OCI-LY3 (cell line): ENCODE results near the gene ABCB6.

Source experiments
- H2AFZ ChIP-seq: fragments of 200-600, 300-600 bp; shearing (Covaris generic); 2 replicates; pipeline ENCODE4 v1.6.0; 2014; ENCODE audit warnings: antibody characterized with exemption, low read depth, low read length
- H3K27ac ChIP-seq: fragments of 200-600, 300-600 bp; sonication (generic); 2 replicates; pipeline ENCODE4 v1.5.1; 2014; ENCODE audit warnings: mild to moderate bottlenecking, low read length, moderate library complexity, mixed read lengths
- H3K27me3 ChIP-seq: fragments of 200-600, 300-600 bp; sonication (generic); 2 replicates; pipeline ENCODE4 v1.6.1; 2014; ENCODE audit warnings: low read depth, low read length, mixed read lengths
- H3K36me3 ChIP-seq: fragments of 200-600, 300-600 bp; sonication (generic); replicated peaks from 2 replicates; pipeline ENCODE3; 2014; ENCODE audit warnings: low read depth, low read length, mixed read lengths
- H3K4me1 ChIP-seq: fragments of 300-600, 200-600 bp; sonication (generic); 2 replicates; pipeline ENCODE4 v1.6.1; 2014; ENCODE audit warnings: low read length, mixed read lengths
- H3K4me2 ChIP-seq: fragments of 200-600, 300-600 bp; sonication (generic); 2 replicates; pipeline ENCODE4 v1.6.1; 2014; ENCODE audit warnings: low read length, mixed read lengths
- H3K4me3 ChIP-seq: fragments of 300-600, 200-600 bp; sonication (generic); 2 replicates; pipeline ENCODE4 v1.5.1; 2014; ENCODE audit warnings: antibody characterized with exemption, mild to moderate bottlenecking, low read length, moderate library complexity
- H3K79me2 ChIP-seq: fragments of 300-600, 200-600 bp; shearing (Covaris generic); 2 replicates; pipeline ENCODE4 v1.6.1; 2014; ENCODE audit warnings: mild to moderate bottlenecking, low read length, mixed read lengths
- H3K9ac ChIP-seq: fragments of 300-600, 200-600 bp; shearing (Covaris generic); 2 replicates; pipeline ENCODE4 v1.6.0; 2014; ENCODE audit warnings: mild to moderate bottlenecking, low read length, moderate library complexity
- H3K9me3 ChIP-seq: fragments of 200-600, 300-600 bp; shearing (Covaris generic); 2 replicates; pipeline ENCODE4 v1.6.1; 2014; ENCODE audit warnings: low read length, mixed read lengths; ENCODE audit not compliant: insufficient read depth
- H4K20me1 ChIP-seq: fragments of 200-600, 300-600 bp; sonication (generic); 2 replicates; pipeline ENCODE4 v1.6.1; 2016; ENCODE audit warnings: low read length, mixed read lengths; ENCODE audit not compliant: insufficient read depth
- EZH2phosphoT487 ChIP-seq: fragments of 200-600 bp; shearing (Covaris generic); IDR thresholded peaks from 2 replicates; pipeline ENCODE4 v1.6.1; 2018; ENCODE audit warnings: antibody characterized with exemption, mixed run types, low read depth
- TF ChIP-seq, protein P1 (sequence below): fragments of 200-600, 300-600 bp; sonication (generic); IDR thresholded peaks from 2 replicates; pipeline ENCODE4 v1.5.1; 2014; ENCODE audit warnings: antibody characterized with exemption, low read length, low read depth

The ABCB6 gene

DNA sequence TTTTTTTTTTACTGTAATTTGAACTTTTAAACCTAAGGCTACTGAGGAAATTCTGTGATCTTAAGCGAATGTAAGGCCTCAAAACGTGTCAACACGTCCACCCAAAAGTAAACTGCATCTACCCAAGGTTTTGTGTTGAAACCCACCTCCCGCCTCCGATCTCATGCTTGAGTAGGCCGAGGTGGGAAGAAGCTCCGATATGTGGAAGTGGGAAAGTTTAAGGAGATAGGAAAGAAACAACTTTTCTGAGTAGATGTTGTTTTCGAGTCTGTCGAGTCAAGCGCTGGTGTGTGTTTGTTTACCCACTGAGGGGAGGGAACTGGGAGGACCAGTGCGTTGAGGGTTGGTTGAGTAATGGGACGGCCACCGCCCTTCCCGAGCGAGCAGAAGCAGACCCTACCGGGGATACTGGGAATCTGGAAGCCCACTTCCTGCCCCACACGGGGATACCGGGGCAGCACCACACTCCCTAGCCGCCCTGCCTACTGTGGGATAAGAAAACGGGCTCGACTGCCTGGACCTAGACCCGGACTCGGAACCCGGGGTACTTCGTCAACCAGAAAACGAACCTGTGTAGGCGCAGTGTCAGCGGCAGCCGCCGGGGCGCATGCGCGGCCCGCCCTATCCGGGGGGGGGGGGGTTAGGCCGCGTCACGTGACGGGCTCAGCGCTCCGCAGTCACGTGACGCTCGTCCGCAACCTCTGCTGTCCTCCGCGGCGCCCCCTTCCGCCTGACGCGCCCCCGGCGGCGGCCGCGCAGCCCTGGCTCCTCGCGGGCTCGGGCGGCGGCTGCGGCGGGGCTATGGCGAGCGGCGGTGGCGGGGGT lies 41.0 kb downstream of the ABCB6 start, which contains the start of gene RETREG2:
Gene RETREG2 (plus strand): TSS at position 724 of the 825 bp plus-strand sequence. CDS start 78 bp downstream, at position 802.
- Histone ChIP-seq H3K36me3 (peaks cover 8% of the 10 kb centered on the region), H3K27me3 (no peaks in the 10 kb centered on the region), H3K9me3 (no peaks in the 10 kb centered on the region), H2AFZ (peak within 1 kb of the TSS; percentile 36; the same call in 1 of the 2 replicates), H3K27ac (peak within 1 kb of the TSS; percentile 98), H3K4me1 (peaks cover 13% of the 10 kb centered on the region), H3K79me2 (peaks cover 8% of the 10 kb centered on the region), H3K9ac (peak within 1 kb of the TSS; percentile 99), H3K4me2 (peak within 1 kb of the TSS; percentile 99), H3K4me3 (peak within 1 kb of the TSS; percentile 97), H4K20me1 (no peaks in the 10 kb centered on the region)
- TF ChIP-seq EZH2phosphoT487, result no peak
- TF ChIP-seq, protein P1, sequence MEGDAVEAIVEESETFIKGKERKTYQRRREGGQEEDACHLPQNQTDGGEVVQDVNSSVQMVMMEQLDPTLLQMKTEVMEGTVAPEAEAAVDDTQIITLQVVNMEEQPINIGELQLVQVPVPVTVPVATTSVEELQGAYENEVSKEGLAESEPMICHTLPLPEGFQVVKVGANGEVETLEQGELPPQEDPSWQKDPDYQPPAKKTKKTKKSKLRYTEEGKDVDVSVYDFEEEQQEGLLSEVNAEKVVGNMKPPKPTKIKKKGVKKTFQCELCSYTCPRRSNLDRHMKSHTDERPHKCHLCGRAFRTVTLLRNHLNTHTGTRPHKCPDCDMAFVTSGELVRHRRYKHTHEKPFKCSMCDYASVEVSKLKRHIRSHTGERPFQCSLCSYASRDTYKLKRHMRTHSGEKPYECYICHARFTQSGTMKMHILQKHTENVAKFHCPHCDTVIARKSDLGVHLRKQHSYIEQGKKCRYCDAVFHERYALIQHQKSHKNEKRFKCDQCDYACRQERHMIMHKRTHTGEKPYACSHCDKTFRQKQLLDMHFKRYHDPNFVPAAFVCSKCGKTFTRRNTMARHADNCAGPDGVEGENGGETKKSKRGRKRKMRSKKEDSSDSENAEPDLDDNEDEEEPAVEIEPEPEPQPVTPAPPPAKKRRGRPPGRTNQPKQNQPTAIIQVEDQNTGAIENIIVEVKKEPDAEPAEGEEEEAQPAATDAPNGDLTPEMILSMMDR, result 0 out of 2 replicates have a peak, but pooled peaks have one; percentile 5

DNA sequence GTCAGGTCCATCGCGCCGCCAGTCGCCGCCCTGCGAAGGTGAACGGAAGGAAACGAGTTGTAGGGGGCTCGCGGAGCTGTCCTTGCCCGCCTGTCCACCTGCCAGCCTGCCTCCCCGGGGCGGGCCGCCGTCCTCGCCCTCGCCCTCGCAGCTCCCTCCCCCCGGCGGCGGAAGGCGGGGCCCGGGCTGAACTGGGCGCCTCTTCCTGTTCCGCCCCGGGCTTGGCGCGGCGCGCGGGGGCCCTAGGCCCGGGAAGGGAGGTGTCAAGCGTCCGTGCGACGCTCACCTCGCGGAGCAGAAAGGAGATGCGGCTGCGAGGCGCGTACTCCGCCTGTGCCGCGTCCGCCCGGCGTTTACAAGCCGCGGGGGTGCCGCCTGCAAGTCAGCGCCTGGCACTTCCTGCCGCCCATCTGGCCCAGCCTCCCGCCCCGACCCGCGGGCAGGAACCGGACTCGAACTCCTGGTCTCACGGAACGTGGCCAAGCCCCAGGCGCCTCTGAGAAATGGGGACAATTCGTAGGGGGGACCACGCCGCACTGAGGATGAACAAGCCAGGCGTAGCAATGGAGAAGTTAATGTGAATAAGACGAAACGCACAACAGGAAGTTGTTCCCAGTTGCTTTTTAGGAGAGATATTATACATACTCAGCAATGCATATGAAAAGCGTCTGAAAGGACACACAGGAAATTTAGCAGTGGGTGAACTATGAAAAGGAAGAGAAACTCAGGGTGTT lies 41.8 kb downstream of the ABCB6 start, which contains the start of gene CNPPD1:
Gene CNPPD1 (minus strand): TSS at position 108 of the 734 bp plus-strand sequence. CDS start 97 bp downstream, at position 11.
- H3K9ac ChIP-seq, result peak within 1 kb of the TSS; percentile 99
- H3K27ac ChIP-seq, result peak within 1 kb of the TSS; percentile 98
- peaks cover 8% of the 10 kb centered on the region for H3K36me3 ChIP-seq
- no peaks in the 10 kb centered on the region for H3K9me3 ChIP-seq
- H3K4me3 ChIP-seq, result peak within 1 kb of the TSS; percentile 97
- H2AFZ ChIP-seq, result peak within 1 kb of the TSS; percentile 36; the same call in 1 of the 2 replicates
- H3K27me3 ChIP-seq, result no peaks in the 10 kb centered on the region
- H3K4me1 ChIP-seq, result peaks cover 13% of the 10 kb centered on the region
- no peaks in the 10 kb centered on the region for H4K20me1 ChIP-seq
- H3K4me2 ChIP-seq, result peak within 1 kb of the TSS; percentile 96
- H3K79me2 ChIP-seq, result peaks cover 8% of the 10 kb centered on the region
- TF ChIP-seq, protein P1, result no peak
- no peak for TF ChIP-seq EZH2phosphoT487

DNA sequence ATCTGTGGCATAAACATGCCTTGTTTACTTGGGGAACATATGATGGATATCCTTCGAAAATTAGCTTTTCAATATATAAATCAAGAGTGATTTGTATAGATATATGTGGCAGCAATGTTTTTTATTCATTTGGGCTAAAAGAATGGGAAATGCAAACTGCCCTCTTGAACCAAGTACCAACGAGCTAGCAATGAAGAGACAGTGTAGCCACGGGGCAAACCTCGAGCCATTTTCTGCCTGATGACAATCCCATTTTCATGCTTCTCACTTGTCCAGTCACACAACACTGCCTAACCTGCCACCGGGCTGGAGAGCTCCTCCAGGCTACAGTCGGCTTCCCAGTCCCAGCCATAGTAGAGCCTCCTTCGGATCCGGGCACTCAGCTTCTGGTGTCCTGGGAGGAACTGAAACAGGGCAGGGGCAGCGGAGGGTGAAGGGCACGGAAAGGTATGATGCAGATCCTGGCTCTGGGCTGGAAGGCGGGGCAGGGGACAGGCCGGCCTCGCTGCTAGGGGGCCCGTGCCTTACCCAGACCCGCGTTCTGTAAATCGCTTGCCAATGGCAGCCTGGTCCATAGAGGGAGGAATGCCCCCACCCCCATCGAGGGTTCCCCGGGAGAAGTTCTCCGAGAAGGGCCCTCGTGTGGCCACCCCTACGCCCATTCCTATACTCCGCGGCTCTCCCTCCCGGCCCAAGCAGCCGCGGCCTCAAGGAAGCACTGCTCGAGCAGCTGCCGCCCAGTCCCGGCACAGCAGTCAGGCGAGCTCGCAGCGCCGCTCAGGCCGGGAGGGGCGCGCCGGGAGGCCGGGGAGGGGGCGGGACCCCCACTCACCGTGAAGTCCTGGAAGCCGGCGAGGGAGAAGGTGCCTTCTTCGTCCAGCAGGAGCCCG lies 42.6 kb downstream of the ABCB6 start:
- Histone ChIP-seq H3K9me3 (no peaks in the 10 kb centered on the region), H3K79me2 (peaks cover 8% of the 10 kb centered on the region), H3K4me3 (peak overlapping the region; percentile 97), H3K36me3 (peaks cover 8% of the 10 kb centered on the region), H2AFZ (no peak overlapping the region), H3K4me2 (peak overlapping the region; percentile 96), H3K9ac (peak overlapping the region; percentile 99), H3K27ac (peak overlapping the region; percentile 98), H4K20me1 (no peaks in the 10 kb centered on the region), H3K4me1 (peaks cover 13% of the 10 kb centered on the region), H3K27me3 (no peaks in the 10 kb centered on the region)
- no peak for TF ChIP-seq EZH2phosphoT487
- TF ChIP-seq, protein P1, result no peak
